ENCODE measurements around the gene KDM6B. TPM values are rescaled to one million over a fixed set of nuclear protein-coding genes. Genes with fewer than 3 reads are reported as not detected.

KDM6B gene
- total RNA-seq, 4 donors from 2014 or later, result 4.8 to 52.8 (median 34.6) TPM

DNA sequence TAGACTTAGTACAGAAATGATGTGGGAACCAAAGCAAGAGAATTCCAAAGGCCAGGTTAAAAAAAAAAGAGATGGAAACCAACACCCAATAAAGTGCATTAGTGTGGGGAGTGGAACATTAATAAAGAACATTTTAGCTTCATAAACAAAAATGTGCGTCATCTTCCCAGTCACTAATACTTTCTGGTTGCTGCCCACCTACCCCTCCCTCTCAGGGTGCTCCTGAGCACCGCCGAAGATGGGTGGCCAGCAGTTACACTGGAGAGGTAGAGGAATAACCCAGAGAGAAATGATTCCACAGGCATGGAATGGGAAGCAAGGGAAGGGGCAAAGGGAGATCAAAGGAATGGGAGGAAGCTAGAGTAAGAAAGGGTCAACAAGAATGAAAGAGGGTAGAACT lies 48.6 kb downstream of the KDM6B start:
- ATAC-seq (ENCODE audit: low FRiP score) (no peak), DNase-seq (ENCODE audit: low spot score) (no peak)
- TF ChIP-seq, protein P1, sequence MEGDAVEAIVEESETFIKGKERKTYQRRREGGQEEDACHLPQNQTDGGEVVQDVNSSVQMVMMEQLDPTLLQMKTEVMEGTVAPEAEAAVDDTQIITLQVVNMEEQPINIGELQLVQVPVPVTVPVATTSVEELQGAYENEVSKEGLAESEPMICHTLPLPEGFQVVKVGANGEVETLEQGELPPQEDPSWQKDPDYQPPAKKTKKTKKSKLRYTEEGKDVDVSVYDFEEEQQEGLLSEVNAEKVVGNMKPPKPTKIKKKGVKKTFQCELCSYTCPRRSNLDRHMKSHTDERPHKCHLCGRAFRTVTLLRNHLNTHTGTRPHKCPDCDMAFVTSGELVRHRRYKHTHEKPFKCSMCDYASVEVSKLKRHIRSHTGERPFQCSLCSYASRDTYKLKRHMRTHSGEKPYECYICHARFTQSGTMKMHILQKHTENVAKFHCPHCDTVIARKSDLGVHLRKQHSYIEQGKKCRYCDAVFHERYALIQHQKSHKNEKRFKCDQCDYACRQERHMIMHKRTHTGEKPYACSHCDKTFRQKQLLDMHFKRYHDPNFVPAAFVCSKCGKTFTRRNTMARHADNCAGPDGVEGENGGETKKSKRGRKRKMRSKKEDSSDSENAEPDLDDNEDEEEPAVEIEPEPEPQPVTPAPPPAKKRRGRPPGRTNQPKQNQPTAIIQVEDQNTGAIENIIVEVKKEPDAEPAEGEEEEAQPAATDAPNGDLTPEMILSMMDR (IDR thresholded peaks at IDR 0.05), result no peak

Other genes starting within 250 kb of the KDM6B start
- under 1 TPM in 3 of 4 donors, not detected in 1; 0.56 to 0.95 (median 0.72) TPM for gene SOX15, start 244.1 kb upstream of the KDM6B start, total RNA-seq
- 10 to 100 TPM; 17.8 to 30.3 (median 22.7) TPM for gene FXR2, start 219.3 kb upstream of the KDM6B start, total RNA-seq
- 10 to 100 TPM; 55.5 to 81.3 (median 66.2) TPM for gene SAT2, start 206.4 kb upstream of the KDM6B start, total RNA-seq
- gene SHBG, start 204.1 kb upstream of the KDM6B start, total RNA-seq, result 1 to 10 TPM in 1 of 4 donors, under 1 TPM in 1, not detected in 2; 0.37 to 2.5 TPM
- 1 to 10 TPM in 1 of 4 donors, under 1 TPM in 2, not detected in 1; 0.28 to 1.4 (median 0.48) TPM for gene ATP1B2, start 183.3 kb upstream of the KDM6B start, total RNA-seq
- 10 to 100 TPM; 18.1 to 26.3 (median 19.3) TPM for gene TP53, start 146.7 kb upstream of the KDM6B start, total RNA-seq
- 1 to 10 TPM; 3.5 to 6.8 (median 4.3) TPM for gene WRAP53, start 145.7 kb upstream of the KDM6B start, total RNA-seq
- gene EFNB3, start 129.0 kb upstream of the KDM6B start, total RNA-seq, result 1 to 10 TPM in 3 of 4 donors, under 1 TPM in 1; 0.47 to 4.3 (median 2.4) TPM
- under 1 TPM; 0.19 to 0.95 (median 0.65) TPM for gene DNAH2, start 116.5 kb upstream of the KDM6B start, total RNA-seq
- gene TMEM88, start 20.8 kb downstream of the KDM6B start, total RNA-seq, result 10 to 100 TPM; 20.2 to 99.9 (median 24.6) TPM
- gene NAA38, start 23.3 kb downstream of the KDM6B start, total RNA-seq, result 100 to 1,000 TPM in 1 of 4 donors, 10 to 100 TPM in 3; 61.2 to 209 (median 68.2) TPM
- 10 to 100 TPM in 1 of 4 donors, 1 to 10 TPM in 3; 9.0 to 33.5 (median 9.3) TPM for gene CYB5D1, start 23.8 kb downstream of the KDM6B start, total RNA-seq
- 10 to 100 TPM; 47.0 to 77.6 (median 57.3) TPM for gene CHD3, start 54.6 kb downstream of the KDM6B start, total RNA-seq
- 10 to 100 TPM in 2 of 4 donors, 1 to 10 TPM in 2; 4.1 to 19.1 (median 9.7) TPM for gene RNF227, start 82.1 kb downstream of the KDM6B start, total RNA-seq
- 1 to 10 TPM; 1.6 to 2.9 (median 2.6) TPM for gene KCNAB3, start 95.6 kb downstream of the KDM6B start, total RNA-seq
- gene TRAPPC1, start 97.7 kb downstream of the KDM6B start, total RNA-seq, result 10 to 100 TPM; 30.0 to 73.3 (median 48.3) TPM
- 10 to 100 TPM; 14.8 to 24.7 (median 19.8) TPM for gene CNTROB, start 98.0 kb downstream of the KDM6B start, total RNA-seq
- under 1 TPM in 2 of 4 donors, not detected in 2; 0.09 to 0.12 TPM for gene GUCY2D, start 168.4 kb downstream of the KDM6B start, total RNA-seq
- gene ALOX15B, start 204.8 kb downstream of the KDM6B start, total RNA-seq, result 1 to 10 TPM; 3.8 to 9.8 (median 8.2) TPM

All from omental fat pad (tissue), 4 donors.